ENCODE measurements around the gene PCNA. TPM values are rescaled to one million over a fixed set of nuclear protein-coding genes. Genes with fewer than 3 reads are reported as not detected.

Gene PCNA
- total and polyA plus RNA-seq, 2 of the 4 experiments (the other 2 are of a cell fraction) = 155 to 213 TPM

GRCh38 chr20:5153612-5154542 is 34.1 kb upstream of the PCNA start:
- peak; percentile 41 for DNase-seq
- CTCF ChIA-PET = interaction anchor here (0.8 to 1.0 kb wide), 2 partner anchors 11 to 28 kb away, joined by 3 to 5 read pairs; partner anchors contain the start of gene CDS2

More at GRCh38 chr20:5153612-5154542, 34.1 kb upstream of the PCNA start:
- H2BK15ac ChIP-seq (ENCODE audit: low read depth, low read length) = no peak overlapping the region
- no peak overlapping the region for H4K91ac ChIP-seq (ENCODE audit: insufficient read depth, low read depth, low read length)
- peaks cover 39% of the 10 kb centered on the region for H3K9me1 ChIP-seq (ENCODE audit: insufficient read depth, low read length)
- in situ Hi-C loops (cut with MboI; ENCODE audit: low sequenced_read_pairs) = no loop called here
- H2AFZ ChIP-seq (replicated peaks; ENCODE audit: low read length, poor library complexity) = no peak overlapping the region
- WGBS, 2 experiments (ENCODE audit: extremely low coverage in 2 of 2, insufficient read length in 1 of 2) = 67% methylated on average over 1 of the region's 5 CpGs; no CpG with 5 or more reads in 1 of the 2 experiments
- H3K23ac ChIP-seq (ENCODE audit: low read depth, low read length) = peak overlapping the region; percentile 41; the same call in 1 of the 2 replicates
- TF ChIP-seq NFE2L2 (IDR thresholded peaks at IDR 0.05; ENCODE audit: low read depth, low read length) (no peak), RFX5 (IDR thresholded peaks at IDR 0.05; ENCODE audit: low read depth, low read length) (no peak), CTCF (conservative IDR thresholded peaks at IDR 0.05; ENCODE audit: low read depth, low read length) (no peak), BHLHE40 (IDR thresholded peaks at IDR 0.05; ENCODE audit: low read depth, low read length) (no peak), SMC3 (IDR thresholded peaks at IDR 0.05; ENCODE audit: low read depth, low read length) (no peak), MXI1 (IDR thresholded peaks at IDR 0.05; ENCODE audit: borderline replicate concordance, low read depth, low read length) (no peak), CEBPB (IDR thresholded peaks at IDR 0.05; ENCODE audit: low read depth, low read length) (no peak), FOS (IDR thresholded peaks at IDR 0.05; ENCODE audit: low read depth, low read length) (no peak), POLR2A (IDR thresholded peaks at IDR 0.05; ENCODE audit: low read depth, low read length) (no peak), USF2 (IDR thresholded peaks at IDR 0.05; ENCODE audit: low read depth, low read length) (no peak), CHD1 (IDR thresholded peaks at IDR 0.05; ENCODE audit: low read depth, low read length) (no peak)
- H3K56ac ChIP-seq (ENCODE audit: extremely low read depth, insufficient read depth, low read length) = no peak overlapping the region
- peak overlapping the region in 1 of 2 experiments; percentile 39; a peak in 1 of 4 replicates for H4K8ac ChIP-seq (ENCODE audit: low read depth in 2 of 2, low read length in 2 of 2)
- no peak overlapping the region for H3K4me3 ChIP-seq (ENCODE audit: insufficient read depth, low read depth, low read length)
- no peak overlapping the region for H3K9ac ChIP-seq (ENCODE audit: low read depth, low read length)
- peak overlapping the region; percentile 72; the same call in 1 of the 2 replicates for H3K4me2 ChIP-seq (ENCODE audit: low read depth, low read length)
- H2BK5ac ChIP-seq (ENCODE audit: low read depth, low read length, poor library complexity, severe bottlenecking) = peak overlapping the region; percentile 56
- H2AK5ac ChIP-seq (ENCODE audit: low read depth, low read length) = peak overlapping the region; percentile 57; the same call in 1 of the 2 replicates
- peaks cover 22% of the 10 kb centered on the region for H4K20me1 ChIP-seq (ENCODE audit: insufficient read depth, low read length)
- peak overlapping the region; percentile 4 for H3K4ac ChIP-seq (ENCODE audit: low read depth, low read length)
- H2BK120ac ChIP-seq (ENCODE audit: low read depth, low read length) = peak overlapping the region; percentile 58
- H4K5ac ChIP-seq (ENCODE audit: low read depth, low read length) = no peak overlapping the region
- H3K27me3 ChIP-seq (ENCODE audit: control insufficient read depth, insufficient read depth, low read length) = no peaks in the 10 kb centered on the region
- POLR2A ChIA-PET (ENCODE audit: unreplicated experiment) = no interaction called here
- H2AK9ac ChIP-seq (replicated peaks; ENCODE audit: low read depth, low read length, poor library complexity) = peak overlapping the region; percentile 14
- BruUV-seq (replicated peaks) = no TSS peak
- ATAC-seq (ENCODE audit: low read depth) = peak; percentile 45; the same call in 1 of the 2 replicates
- H3K79me1 ChIP-seq (ENCODE audit: low read depth in 1 of 2, low read length in 2 of 2) = peaks cover 51 to 95% of the 10 kb centered on the region in 2 experiments
- H2BK20ac ChIP-seq (ENCODE audit: low read depth, low read length) = peak overlapping the region; percentile 53; the same call in 1 of the 2 replicates
- H3K36me3 ChIP-seq (ENCODE audit: control insufficient read depth, insufficient read depth, low read length) = no peaks in the 10 kb centered on the region
- dilution Hi-C loops (cut with HindIII; ENCODE audit: low sequenced_read_pairs, unreplicated experiment) = no loop called here
- H3K27ac ChIP-seq (ENCODE audit: insufficient read depth, low read length) = no peak overlapping the region
- H3K4me1 ChIP-seq (ENCODE audit: control insufficient read depth, insufficient read depth, low read length) = peaks cover 32% of the 10 kb centered on the region
- intact Hi-C loops (cut with micrococcal nuclease) = no loop called here
- H3K9me3 ChIP-seq (ENCODE audit: control insufficient read depth, insufficient read depth, low read length) = no peaks in the 10 kb centered on the region
- 0 out of 2 replicates have a peak overlapping the region, but pooled peaks have one; percentile 61 for H3K14ac ChIP-seq (replicated peaks; ENCODE audit: low read depth, low read length)
- peak overlapping the region; percentile 28; the same call in 1 of the 2 replicates for H3K18ac ChIP-seq (ENCODE audit: low read depth, low read length)
